Osteocyte (in vitro differentiated cells): ENCODE data around the gene CDS2. TPM values are rescaled to one million over a fixed set of nuclear protein-coding genes. Genes with fewer than 3 reads are reported as not detected.

Experiments
- DNase-seq: peaks from one replicate; pipeline ENCODE4 v3.0.0; 2021; ENCODE audit warnings: mixed read lengths; ENCODE audit not compliant: unreplicated experiment; ENCODE audit errors: extremely low spot score
- H3K27ac Mint-ChIP-seq: one replicate; pipeline ENCODE4 v1.8.0; 2021; ENCODE audit warnings: mild to moderate bottlenecking, mixed read lengths; ENCODE audit not compliant: unreplicated experiment
- H3K27me3 Mint-ChIP-seq: one replicate; pipeline ENCODE4 v1.8.0; 2021; ENCODE audit warnings: mixed read lengths; ENCODE audit not compliant: unreplicated experiment
- H3K36me3 Mint-ChIP-seq: one replicate; pipeline ENCODE4 v1.8.0; 2021; ENCODE audit warnings: mixed read lengths; ENCODE audit not compliant: unreplicated experiment
- H3K4me1 Mint-ChIP-seq: one replicate; pipeline ENCODE4 v1.8.0; 2021; ENCODE audit warnings: mixed read lengths; ENCODE audit not compliant: unreplicated experiment
- H3K4me3 Mint-ChIP-seq: one replicate; pipeline ENCODE4 v1.8.0; 2021; ENCODE audit warnings: mild to moderate bottlenecking, moderate library complexity, mixed read lengths; ENCODE audit not compliant: unreplicated experiment
- H3K9me3 Mint-ChIP-seq: one replicate; pipeline ENCODE4 v1.8.0; 2021; ENCODE audit warnings: mixed read lengths; ENCODE audit not compliant: unreplicated experiment
- CTCF ChIP-seq: fragments of 200-600 bp; sonication (generic); IDR thresholded peaks from 2 replicates; pipeline ENCODE4 v1.5.0; 2021; ENCODE audit warnings: antibody characterized with exemption, mild to moderate bottlenecking, moderate library complexity
- total RNA-seq: library from RNA; stranded (reverse); gene quantifications from 2 replicates; pipeline ENCODE4 v1.2.1, GENCODE V29; 2021

Gene CDS2
- total RNA-seq, 1 donor from 2014 or later: 43.2 TPM

GRCh38 chr20:5088688-5089087 is 38.1 kb upstream of the CDS2 start:
- H3K9me3 Mint-ChIP-seq: no peaks in the 10 kb centered on the region

GRCh38 chr20:5090191-5090590 is 36.6 kb upstream of the CDS2 start:
- H3K9me3 Mint-ChIP-seq: no peaks in the 10 kb centered on the region
- no peak for DNase-seq
- H3K36me3 Mint-ChIP-seq: peaks cover 3% of the 10 kb centered on the region
- H3K27ac Mint-ChIP-seq: no peak overlapping the region
- no peaks in the 10 kb centered on the region for H3K4me1 Mint-ChIP-seq
- H3K27me3 Mint-ChIP-seq: no peaks in the 10 kb centered on the region
- no peak overlapping the region for H3K4me3 Mint-ChIP-seq
- TF ChIP-seq CTCF: no peak

More at GRCh38 chr20:5088688-5089087, 38.1 kb upstream of the CDS2 start:
- no peak overlapping the region for H3K4me3 Mint-ChIP-seq
- H3K27ac Mint-ChIP-seq: no peak overlapping the region
- H3K4me1 Mint-ChIP-seq: no peaks in the 10 kb centered on the region
- no peak for DNase-seq
- H3K27me3 Mint-ChIP-seq: no peaks in the 10 kb centered on the region
- H3K36me3 Mint-ChIP-seq: peaks cover 3% of the 10 kb centered on the region
- no peak for TF ChIP-seq CTCF

GRCh38 chr20:5091902-5092301 is 34.9 kb upstream of the CDS2 start:
- Mint-ChIP-seq H3K4me1 (no peaks in the 10 kb centered on the region), H3K9me3 (no peaks in the 10 kb centered on the region), H3K36me3 (no peaks in the 10 kb centered on the region), H3K27me3 (no peaks in the 10 kb centered on the region), H3K4me3 (no peak overlapping the region), H3K27ac (no peak overlapping the region)
- no peak for TF ChIP-seq CTCF
- DNase-seq: no peak

GRCh38 chr20:5092765-5093339 is 34.0 kb upstream of the CDS2 start:
- no peaks in the 10 kb centered on the region for H3K9me3 Mint-ChIP-seq
- H3K4me1 Mint-ChIP-seq: no peaks in the 10 kb centered on the region
- DNase-seq: no peak
- H3K4me3 Mint-ChIP-seq: no peak overlapping the region
- no peak overlapping the region for H3K27ac Mint-ChIP-seq
- H3K36me3 Mint-ChIP-seq: no peaks in the 10 kb centered on the region
- no peak for TF ChIP-seq CTCF
- H3K27me3 Mint-ChIP-seq: no peaks in the 10 kb centered on the region

- no peak for TF ChIP-seq CTCF
- H3K9me3 Mint-ChIP-seq: no peaks in the 10 kb centered on the region
- no peak overlapping the region for H3K4me3 Mint-ChIP-seq
- H3K4me1 Mint-ChIP-seq: no peaks in the 10 kb centered on the region
- no peak overlapping the region for H3K27ac Mint-ChIP-seq
- no peak for DNase-seq
- no peaks in the 10 kb centered on the region for H3K27me3 Mint-ChIP-seq
- peaks cover 12% of the 10 kb centered on the region for H3K36me3 Mint-ChIP-seq
Measured at GRCh38 chr20:5095454-5095853, 31.4 kb upstream of the CDS2 start.
